ENCODE results near the gene CD79A. TPM values are rescaled to one million over a fixed set of nuclear protein-coding genes. Genes with fewer than 3 reads are reported as not detected.

The CD79A gene
- total and polyA plus RNA-seq, 7 experiments from 2014 or later = 2.6 to 27.9 (median 8.9) TPM

DNA sequence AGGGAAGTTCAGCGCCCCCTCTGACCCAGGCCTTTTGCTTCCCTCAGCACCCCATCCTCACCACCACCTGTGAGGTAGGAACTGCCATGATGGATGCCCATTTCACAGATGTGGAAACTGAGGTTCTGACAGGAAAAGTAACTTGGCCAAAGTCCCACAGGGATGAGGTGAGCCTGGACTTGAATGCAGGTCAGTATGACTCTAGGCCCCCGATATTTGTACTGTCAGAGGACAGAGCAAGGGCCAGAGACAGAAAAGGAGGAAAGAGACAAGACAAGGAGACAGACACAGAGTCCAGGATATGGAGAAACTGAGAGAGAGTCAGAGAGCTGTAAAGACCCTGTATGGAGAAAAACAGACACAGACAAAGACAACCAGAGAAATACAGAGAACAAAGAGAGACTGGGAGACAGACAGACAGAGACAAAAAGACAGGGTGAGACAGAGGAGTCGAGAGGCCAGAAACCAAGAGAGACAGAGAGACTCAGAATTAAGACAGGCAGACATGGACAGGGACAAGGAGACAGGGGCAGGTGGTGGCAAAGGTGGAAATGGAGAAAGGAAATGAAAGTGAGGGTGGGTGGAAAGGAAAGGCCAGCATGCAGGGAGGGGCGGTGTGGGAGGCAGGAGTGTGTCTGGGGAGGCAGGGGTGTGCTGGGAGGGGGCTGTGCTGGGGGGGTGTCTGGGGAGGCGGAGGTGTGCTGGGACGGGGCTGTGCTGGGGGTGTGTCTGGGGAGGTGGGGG lies 46.1 kb downstream of the CD79A start:
- peak overlapping the region in 2 of 10 donors; percentile 3 to 25 for H3K4me3 Mint-ChIP-seq
- Histone ChIP-seq H3K9me3 (ENCODE audit: control insufficient read depth in 2 of 3, low read length in 3 of 3) (no peaks in the 10 kb centered on the region), H3K27me3 (ENCODE audit: control insufficient read depth in 2 of 2, insufficient read depth in 2 of 2, low read length in 2 of 2) (no peaks in the 10 kb centered on the region), H3K4me1 (ENCODE audit: control insufficient read depth in 2 of 2, insufficient read depth in 2 of 2, low read length in 2 of 2) (peaks cover 0 to 12% of the 10 kb centered on the region in 2 donors), H3K36me3 (ENCODE audit: control insufficient read depth in 2 of 3, insufficient read depth in 3 of 3, low read length in 3 of 3) (no peaks in the 10 kb centered on the region), H3K27ac (ENCODE audit: low read depth, low read length) (no peak overlapping the region), H3K4me3 (ENCODE audit: low read length) (no peak overlapping the region)
- H3K27ac Mint-ChIP-seq = peak overlapping the region in 5 of 9 donors; percentile 5 to 56 (median 7)
- H3K27me3 Mint-ChIP-seq = peaks cover 0 to 17% (median 9%) of the 10 kb centered on the region in 5 donors
- CTCF ChIA-PET = no interaction called here
- intact Hi-C loops (cut with micrococcal nuclease) = no loop called here
- H3K9me3 Mint-ChIP-seq = peaks cover 0 to 3% (median 0%) of the 10 kb centered on the region in 11 donors
- no peak for DNase-seq
- no peak for ATAC-seq
- POLR2A ChIA-PET = interaction anchor here (1.0 to 1.3 kb wide), 4 partner anchors 12 to 59 kb away, joined by 3 to 4 read pairs (median 4); no protein-coding TSS in a partner anchor
- peaks cover 0 to 8% (median 4%) of the 10 kb centered on the region in 5 donors for H3K36me3 Mint-ChIP-seq
- H3K4me1 Mint-ChIP-seq = peaks cover 14 to 22% (median 17%) of the 10 kb centered on the region in 7 donors

- Mint-ChIP-seq H3K4me3 (no peak overlapping the region), H3K4me1 (peaks cover 22 to 30% (median 26%) of the 10 kb centered on the region in 7 donors), H3K9me3 (peaks cover 0 to 3% (median 0%) of the 10 kb centered on the region in 11 donors), H3K27me3 (peaks cover 0 to 23% (median 11%) of the 10 kb centered on the region in 5 donors), H3K36me3 (peaks cover 0 to 12% (median 4%) of the 10 kb centered on the region in 5 donors), H3K27ac (no peak overlapping the region)
- ChIA-PET CTCF (no interaction called here), POLR2A (interaction anchor here (0.6 to 1.3 kb wide), 4 partner anchors 13 to 60 kb away, joined by 3 to 4 read pairs (median 4); no protein-coding TSS in a partner anchor)
- Histone ChIP-seq H3K4me3 (ENCODE audit: low read length) (no peak overlapping the region), H3K36me3 (ENCODE audit: control insufficient read depth in 2 of 3, insufficient read depth in 3 of 3, low read length in 3 of 3) (no peaks in the 10 kb centered on the region), H3K4me1 (ENCODE audit: control insufficient read depth in 2 of 2, insufficient read depth in 2 of 2, low read length in 2 of 2) (peaks cover 7 to 17% of the 10 kb centered on the region in 2 donors), H3K9me3 (ENCODE audit: control insufficient read depth in 2 of 3, low read length in 3 of 3) (no peaks in the 10 kb centered on the region), H3K27ac (ENCODE audit: low read depth, low read length) (no peak overlapping the region), H3K27me3 (ENCODE audit: control insufficient read depth in 2 of 2, insufficient read depth in 2 of 2, low read length in 2 of 2) (no peaks in the 10 kb centered on the region)
- intact Hi-C loops (cut with micrococcal nuclease) = no loop called here
- ATAC-seq (no peak), DNase-seq (no peak)
These were observed 47.4 kb downstream of the CD79A start for GRCh38 chr19:41924151-41925145.

GRCh38 chr19:41925208-41926003 lies 48.3 kb downstream of the CD79A start:
- ChIA-PET CTCF (no interaction called here), POLR2A (interaction anchor here (0.6 to 0.8 kb wide), 3 partner anchors 14 to 41 kb away, joined by 3 to 5 read pairs (median 4); no protein-coding TSS in a partner anchor)
- Mint-ChIP-seq H3K4me1 (peaks cover 29 to 39% (median 35%) of the 10 kb centered on the region in 7 donors), H3K9me3 (peaks cover 0 to 3% (median 0%) of the 10 kb centered on the region in 11 donors), H3K4me3 (no peak overlapping the region), H3K36me3 (peaks cover 0 to 12% (median 4%) of the 10 kb centered on the region in 5 donors), H3K27me3 (peaks cover 0 to 23% (median 11%) of the 10 kb centered on the region in 5 donors), H3K27ac (no peak overlapping the region)
- H3K9me3 ChIP-seq (ENCODE audit: control insufficient read depth in 2 of 3, low read length in 3 of 3) = no peaks in the 10 kb centered on the region
- peaks cover 16 to 26% of the 10 kb centered on the region in 2 donors for H3K4me1 ChIP-seq (ENCODE audit: control insufficient read depth in 2 of 2, insufficient read depth in 2 of 2, low read length in 2 of 2)
- intact Hi-C loops (cut with micrococcal nuclease) = loop anchor here in 1 of 2 donors (2.0 kb wide), 1 partner anchor 13 kb away; no protein-coding TSS in a partner anchor
- no peaks in the 10 kb centered on the region for H3K27me3 ChIP-seq (ENCODE audit: control insufficient read depth in 2 of 2, insufficient read depth in 2 of 2, low read length in 2 of 2)
- DNase-seq (no peak), ATAC-seq (no peak)
- no peak overlapping the region for H3K27ac ChIP-seq (ENCODE audit: low read depth, low read length)
- no peak overlapping the region for H3K4me3 ChIP-seq (ENCODE audit: low read length)
- H3K36me3 ChIP-seq (ENCODE audit: control insufficient read depth in 2 of 3, insufficient read depth in 3 of 3, low read length in 3 of 3) = no peaks in the 10 kb centered on the region

DNA sequence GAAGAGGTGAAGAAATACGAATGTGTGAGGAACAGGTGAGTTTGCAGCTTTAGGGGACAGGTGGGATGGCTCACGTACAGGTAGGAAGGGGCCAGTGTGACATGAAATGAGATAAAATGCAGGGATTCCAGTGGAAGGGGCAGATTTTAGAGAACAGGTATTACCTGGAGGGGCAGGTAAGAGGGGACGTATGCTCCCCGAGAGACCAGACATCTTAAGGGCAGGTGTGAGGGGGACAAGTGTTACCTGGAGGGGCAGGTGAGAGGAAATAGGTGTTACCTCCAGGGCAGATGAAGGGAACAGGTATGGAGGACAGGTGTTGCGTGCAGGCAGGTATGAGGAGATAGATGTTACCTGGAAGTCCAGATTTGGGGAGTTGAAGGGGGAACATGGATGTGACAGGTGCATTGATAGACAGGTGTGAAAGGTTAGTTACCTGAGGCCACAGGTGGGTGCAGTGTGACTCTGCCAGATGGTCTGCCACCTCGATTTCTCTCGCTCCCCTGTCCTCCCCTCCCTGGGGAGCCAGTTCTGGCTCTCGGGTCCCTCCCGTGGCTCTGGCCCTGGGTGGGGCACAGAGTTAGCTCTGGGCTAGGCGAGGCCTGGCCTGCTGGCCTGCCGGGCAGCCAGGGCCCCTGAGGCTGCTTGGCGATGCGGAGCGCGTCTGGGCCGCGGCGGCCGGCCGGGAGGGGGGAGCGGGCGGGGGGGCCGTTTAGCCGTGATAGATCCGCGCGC lies 49.1 kb downstream of the CD79A start:
- ATAC-seq (no peak), DNase-seq (no peak)
- ChIA-PET POLR2A (interaction anchor here (0.8 to 5.2 kb wide), 2 partner anchors 15 to 51 kb away, joined by 5 to 43 read pairs; partner anchors contain the start of gene CD79A), CTCF (no interaction called here)
- Histone ChIP-seq H3K4me3 (ENCODE audit: low read length) (no peak overlapping the region), H3K27ac (ENCODE audit: low read depth, low read length) (no peak overlapping the region), H3K27me3 (ENCODE audit: control insufficient read depth in 2 of 2, insufficient read depth in 2 of 2, low read length in 2 of 2) (no peaks in the 10 kb centered on the region), H3K36me3 (ENCODE audit: control insufficient read depth in 2 of 3, insufficient read depth in 3 of 3, low read length in 3 of 3) (no peaks in the 10 kb centered on the region), H3K4me1 (ENCODE audit: control insufficient read depth in 2 of 2, insufficient read depth in 2 of 2, low read length in 2 of 2) (peaks cover 18 to 27% of the 10 kb centered on the region in 2 donors), H3K9me3 (ENCODE audit: control insufficient read depth in 2 of 3, low read length in 3 of 3) (no peaks in the 10 kb centered on the region)
- Mint-ChIP-seq H3K4me3 (no peak overlapping the region), H3K4me1 (peaks cover 34 to 43% (median 39%) of the 10 kb centered on the region in 7 donors), H3K27me3 (peaks cover 0 to 22% (median 11%) of the 10 kb centered on the region in 5 donors), H3K27ac (no peak overlapping the region), H3K9me3 (peaks cover 0 to 3% (median 0%) of the 10 kb centered on the region in 11 donors), H3K36me3 (peaks cover 0 to 12% (median 4%) of the 10 kb centered on the region in 5 donors)
- intact Hi-C loops (cut with micrococcal nuclease) = loop anchor here in 1 of 2 donors (2.0 kb wide), 1 partner anchor 13 kb away; no protein-coding TSS in a partner anchor

- DNase-seq (no peak), ATAC-seq (no peak)
- Mint-ChIP-seq H3K4me3 (no peak overlapping the region), H3K36me3 (peaks cover 0 to 10% (median 4%) of the 10 kb centered on the region in 5 donors), H3K4me1 (peaks cover 30 to 44% (median 34%) of the 10 kb centered on the region in 7 donors), H3K9me3 (peaks cover 0 to 3% (median 0%) of the 10 kb centered on the region in 11 donors), H3K27ac (no peak overlapping the region), H3K27me3 (peaks cover 0 to 18% (median 10%) of the 10 kb centered on the region in 5 donors)
- POLR2A ChIA-PET = interaction anchor here (0.7 to 5.2 kb wide), 4 partner anchors 19 to 52 kb away, joined by 3 to 43 read pairs (median 4); partner anchors contain the start of genes CD79A and RABAC1
- Histone ChIP-seq H3K9me3 (ENCODE audit: control insufficient read depth in 2 of 3, low read length in 3 of 3) (no peaks in the 10 kb centered on the region), H3K36me3 (ENCODE audit: control insufficient read depth in 2 of 3, insufficient read depth in 3 of 3, low read length in 3 of 3) (no peaks in the 10 kb centered on the region), H3K4me1 (ENCODE audit: control insufficient read depth in 2 of 2, insufficient read depth in 2 of 2, low read length in 2 of 2) (peaks cover 18 to 22% of the 10 kb centered on the region in 2 donors), H3K27ac (ENCODE audit: low read depth, low read length) (peak overlapping the region; percentile 70), H3K4me3 (ENCODE audit: low read length) (no peak overlapping the region), H3K27me3 (ENCODE audit: control insufficient read depth in 2 of 2, insufficient read depth in 2 of 2, low read length in 2 of 2) (no peaks in the 10 kb centered on the region)
- intact Hi-C loops (cut with micrococcal nuclease) = loop anchor here in 1 of 2 donors (2.0 kb wide), 1 partner anchor 14 kb away; no protein-coding TSS in a partner anchor
- CTCF ChIA-PET = interaction anchor here (1.1 kb wide), 1 partner anchor 52 kb away, joined by 3 read pairs; no protein-coding TSS in a partner anchor
These were observed 49.9 kb downstream of the CD79A start for GRCh38 chr19:41926763-41927496.
